Skeletal muscle cell (primary cell): ENCODE data around the gene MYO1C.
"Not testable (repeated sequence)": the region's sequence is repeated elsewhere in the genome, so short reads cannot be mapped to it uniquely, and the experiment has no call there.

ENCODE experiments used
- DNase-seq: peaks from one replicate; pipeline ENCODE4 v3.0.0-alpha.2; 2010; ENCODE audit warnings: low read depth
- H3K4me3 ChIP-seq: 2 replicates; pipeline ENCODE4 v1.5.1; 2011; ENCODE audit warnings: low read depth, mild to moderate bottlenecking, control low read depth, low read length, moderate library complexity

MYO1C gene, protein sequence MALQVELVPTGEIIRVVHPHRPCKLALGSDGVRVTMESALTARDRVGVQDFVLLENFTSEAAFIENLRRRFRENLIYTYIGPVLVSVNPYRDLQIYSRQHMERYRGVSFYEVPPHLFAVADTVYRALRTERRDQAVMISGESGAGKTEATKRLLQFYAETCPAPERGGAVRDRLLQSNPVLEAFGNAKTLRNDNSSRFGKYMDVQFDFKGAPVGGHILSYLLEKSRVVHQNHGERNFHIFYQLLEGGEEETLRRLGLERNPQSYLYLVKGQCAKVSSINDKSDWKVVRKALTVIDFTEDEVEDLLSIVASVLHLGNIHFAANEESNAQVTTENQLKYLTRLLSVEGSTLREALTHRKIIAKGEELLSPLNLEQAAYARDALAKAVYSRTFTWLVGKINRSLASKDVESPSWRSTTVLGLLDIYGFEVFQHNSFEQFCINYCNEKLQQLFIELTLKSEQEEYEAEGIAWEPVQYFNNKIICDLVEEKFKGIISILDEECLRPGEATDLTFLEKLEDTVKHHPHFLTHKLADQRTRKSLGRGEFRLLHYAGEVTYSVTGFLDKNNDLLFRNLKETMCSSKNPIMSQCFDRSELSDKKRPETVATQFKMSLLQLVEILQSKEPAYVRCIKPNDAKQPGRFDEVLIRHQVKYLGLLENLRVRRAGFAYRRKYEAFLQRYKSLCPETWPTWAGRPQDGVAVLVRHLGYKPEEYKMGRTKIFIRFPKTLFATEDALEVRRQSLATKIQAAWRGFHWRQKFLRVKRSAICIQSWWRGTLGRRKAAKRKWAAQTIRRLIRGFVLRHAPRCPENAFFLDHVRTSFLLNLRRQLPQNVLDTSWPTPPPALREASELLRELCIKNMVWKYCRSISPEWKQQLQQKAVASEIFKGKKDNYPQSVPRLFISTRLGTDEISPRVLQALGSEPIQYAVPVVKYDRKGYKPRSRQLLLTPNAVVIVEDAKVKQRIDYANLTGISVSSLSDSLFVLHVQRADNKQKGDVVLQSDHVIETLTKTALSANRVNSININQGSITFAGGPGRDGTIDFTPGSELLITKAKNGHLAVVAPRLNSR

DNA sequence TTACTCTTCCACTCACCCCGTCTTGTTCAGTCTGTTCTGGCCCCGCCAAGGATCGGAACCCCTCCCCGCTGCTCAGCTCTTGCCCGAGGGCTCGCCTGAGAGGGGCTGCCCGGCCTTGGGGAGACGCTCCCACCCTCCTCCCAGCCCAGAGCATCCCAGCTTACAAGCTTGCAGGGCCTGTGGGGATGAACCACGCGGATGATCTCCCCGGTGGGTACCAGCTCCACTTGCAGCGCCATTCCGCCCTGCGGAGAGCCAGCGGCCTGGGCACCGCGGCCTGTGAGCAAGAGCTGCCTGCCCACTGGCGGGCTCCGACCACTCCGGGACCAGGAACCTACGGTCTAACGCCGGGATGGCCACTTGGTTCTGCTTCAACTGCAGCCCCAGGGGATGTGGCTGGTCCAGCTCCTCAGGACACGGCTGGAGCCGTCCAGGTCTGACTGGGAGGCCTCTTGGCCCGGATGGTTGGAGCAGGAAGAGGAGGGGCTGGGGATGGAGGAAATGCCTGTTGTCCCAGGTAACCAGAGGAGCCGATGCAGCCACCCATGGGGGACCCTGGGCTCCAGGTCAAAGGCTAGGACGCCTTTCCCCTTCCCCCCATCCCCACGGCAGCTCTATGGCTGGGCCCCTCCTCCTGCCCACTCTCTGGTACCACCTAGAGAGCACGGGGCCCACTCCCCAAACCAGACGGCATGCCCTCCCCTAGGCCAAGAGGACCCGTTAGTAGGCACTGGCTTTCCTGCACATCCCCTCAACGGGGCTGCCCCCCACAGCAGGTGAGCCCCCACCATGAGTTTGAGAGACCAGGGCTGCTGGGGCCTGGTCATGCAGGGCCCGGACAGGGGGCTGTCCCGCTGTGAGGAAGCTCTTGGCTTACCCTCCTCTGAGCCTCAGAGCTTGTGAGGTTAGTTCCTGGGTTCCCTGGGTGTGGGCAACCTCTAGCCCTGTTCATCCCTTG is at the start of gene MYO1C:
Gene MYO1C (minus strand): TSS at position 438 of the 958 bp plus-strand sequence. CDS start 199 bp downstream, at position 239.
- no peak for DNase-seq
- H3K4me3 ChIP-seq, result peak within 1 kb of the TSS; percentile 52

DNA sequence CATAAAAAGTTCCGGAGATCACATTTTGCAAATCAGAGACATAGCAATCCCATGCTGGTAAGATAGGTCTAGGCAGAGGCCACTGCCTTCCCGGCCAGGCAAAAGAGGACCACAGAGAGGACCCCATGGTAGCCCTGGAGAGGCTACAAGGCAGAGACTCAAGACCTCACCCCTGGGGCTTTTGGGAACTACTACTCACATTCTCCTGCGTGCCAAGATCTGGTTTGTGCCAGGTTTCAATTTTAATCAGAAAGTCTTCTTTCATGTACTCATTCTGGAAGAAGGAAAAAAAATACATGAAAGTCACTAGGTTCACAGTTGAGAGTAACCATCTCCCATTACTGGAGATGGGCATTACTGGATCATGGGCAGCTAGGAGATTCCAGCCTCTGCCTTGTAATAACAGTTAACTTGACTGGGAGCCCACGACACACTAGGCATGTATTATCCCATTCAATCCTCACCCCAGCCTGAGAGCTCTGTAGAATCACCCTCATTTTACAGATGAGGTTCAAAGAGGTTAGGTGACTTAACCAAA is 49.0 kb upstream of the MYO1C start:
- H3K4me3 ChIP-seq, result no peak overlapping the region
- DNase-seq, result no peak

DNA sequence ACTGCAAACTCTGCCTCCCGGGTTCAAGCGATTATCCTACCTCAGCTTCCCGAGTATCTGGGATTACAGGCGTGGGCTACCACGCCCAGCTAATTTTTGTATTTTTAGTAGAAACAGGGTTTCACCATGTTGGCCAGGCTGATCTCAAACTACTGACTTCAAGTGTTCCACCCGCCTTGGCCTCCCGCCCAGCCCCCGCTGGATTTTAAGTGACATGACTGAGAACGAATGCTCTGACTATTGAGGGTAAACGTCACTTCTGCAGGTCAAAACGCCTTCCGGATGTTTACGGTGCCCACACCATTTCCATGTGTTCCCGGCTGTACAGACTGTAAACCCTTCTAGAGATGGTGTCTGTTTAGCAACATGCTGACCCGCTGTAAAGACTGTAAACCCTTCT is 47.3 kb upstream of the MYO1C start:
- H3K4me3 ChIP-seq, result no peak overlapping the region
- DNase-seq, result no peak

DNA sequence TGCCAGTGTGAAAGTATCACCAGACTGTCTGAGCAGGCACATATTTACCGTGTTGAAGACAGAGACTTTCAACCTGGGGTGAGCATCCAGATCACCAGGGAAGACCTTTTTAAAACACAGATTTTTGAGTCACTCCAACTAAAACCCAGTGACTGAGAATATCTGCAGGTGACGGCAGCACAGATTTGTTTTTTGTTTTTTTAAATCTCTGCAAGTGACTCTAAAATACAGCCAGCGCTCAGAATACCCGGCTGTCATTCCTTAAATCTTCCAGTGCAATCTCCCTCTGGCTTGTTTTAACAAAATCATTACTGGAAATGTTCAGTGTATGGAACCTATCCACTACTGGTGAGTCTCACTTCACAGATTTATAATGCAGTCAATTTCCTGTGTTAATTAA is 43.3 kb upstream of the MYO1C start:
- H3K4me3 ChIP-seq, result no peak overlapping the region
- DNase-seq, result no peak

DNA sequence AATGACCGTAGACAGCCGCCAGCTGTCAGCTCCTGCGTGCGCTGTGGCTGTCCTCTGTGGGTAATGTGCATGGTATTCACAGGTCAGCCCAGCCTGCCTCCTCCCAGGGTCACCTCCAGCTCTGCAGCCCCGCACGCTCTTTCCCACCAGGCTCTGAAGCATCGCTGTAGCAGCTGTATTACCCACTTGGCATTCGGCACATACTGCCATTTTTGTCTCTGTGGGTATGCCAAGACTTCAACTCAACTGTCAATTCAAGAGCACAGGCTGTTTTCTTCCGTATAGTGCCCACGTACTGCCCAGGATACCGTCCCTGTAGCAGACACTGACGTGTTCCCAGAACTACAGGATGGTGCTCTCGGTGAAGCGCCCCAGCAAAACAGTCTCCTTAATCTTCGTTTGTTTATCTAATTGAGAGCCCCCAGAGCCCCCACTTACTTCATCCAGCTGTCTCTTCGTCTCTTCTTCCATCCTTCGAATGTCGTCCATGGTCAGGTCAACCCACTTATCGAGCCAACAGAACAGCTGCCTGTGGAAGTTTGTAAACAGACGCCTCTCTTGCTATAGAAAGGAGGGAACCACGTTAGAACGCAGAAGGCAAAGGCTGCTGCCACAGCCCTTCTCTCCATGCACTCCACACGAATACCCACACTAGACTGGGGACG is 41.3 kb upstream of the MYO1C start:
- no peak overlapping the region for H3K4me3 ChIP-seq
- no peak for DNase-seq

DNA sequence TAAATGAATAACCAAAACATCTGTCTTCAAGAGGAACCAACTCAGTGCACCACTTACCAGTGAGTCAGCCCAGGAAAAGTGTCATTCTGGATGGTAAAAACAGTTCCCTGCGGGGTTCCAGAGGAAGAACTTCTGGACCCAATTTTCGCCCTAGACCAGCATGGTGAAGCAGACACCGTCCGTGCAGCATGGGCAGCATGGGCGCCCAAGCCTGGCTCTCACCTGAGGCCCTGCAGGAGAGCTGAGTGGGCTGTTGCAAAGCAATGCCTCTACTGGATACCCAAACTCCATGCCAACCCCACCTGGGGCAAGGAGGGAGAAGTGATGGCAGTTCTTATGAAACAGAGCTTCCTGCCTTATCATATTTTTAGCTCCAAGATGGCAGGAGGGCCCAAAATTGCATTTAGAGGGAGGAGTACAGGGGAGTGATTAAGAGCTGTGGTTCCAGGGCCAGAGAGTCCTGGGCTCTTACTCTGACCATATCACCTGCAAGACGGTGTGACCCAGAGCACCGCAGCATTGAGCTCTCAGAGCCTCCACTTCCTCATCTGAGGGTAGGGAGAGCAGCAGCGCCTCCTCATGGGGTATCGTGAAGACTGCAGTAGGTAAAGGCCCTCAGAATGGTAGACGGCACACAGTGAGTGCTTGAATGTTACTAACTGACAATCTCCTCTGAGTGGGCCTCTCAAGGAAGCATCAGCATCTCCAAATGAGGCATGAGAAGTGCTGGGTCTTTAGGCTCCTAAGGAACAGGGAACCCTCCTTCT is 40.5 kb upstream of the MYO1C start:
- DNase-seq, result no peak
- H3K4me3 ChIP-seq, result no peak overlapping the region

DNA sequence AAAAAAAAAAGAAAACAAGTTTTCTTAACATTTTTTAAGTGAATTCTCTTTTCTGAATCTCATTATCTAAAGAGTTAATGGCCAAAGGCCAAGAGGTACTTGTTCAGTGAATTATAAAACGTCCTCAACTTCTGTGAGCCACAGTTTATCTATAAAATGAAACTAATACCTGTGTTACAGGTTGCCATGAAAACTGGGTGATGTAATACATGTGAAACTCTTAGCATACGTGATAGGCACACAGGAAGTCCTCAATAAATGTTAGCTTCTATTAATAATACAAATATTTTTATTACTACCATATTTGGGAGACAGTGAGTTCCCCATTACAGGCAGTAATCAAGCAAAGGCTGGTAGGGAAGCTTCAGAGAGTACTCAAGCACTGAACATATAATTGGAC is 37.4 kb upstream of the MYO1C start:
- H3K4me3 ChIP-seq, result no peak overlapping the region
- DNase-seq, result no peak

DNA sequence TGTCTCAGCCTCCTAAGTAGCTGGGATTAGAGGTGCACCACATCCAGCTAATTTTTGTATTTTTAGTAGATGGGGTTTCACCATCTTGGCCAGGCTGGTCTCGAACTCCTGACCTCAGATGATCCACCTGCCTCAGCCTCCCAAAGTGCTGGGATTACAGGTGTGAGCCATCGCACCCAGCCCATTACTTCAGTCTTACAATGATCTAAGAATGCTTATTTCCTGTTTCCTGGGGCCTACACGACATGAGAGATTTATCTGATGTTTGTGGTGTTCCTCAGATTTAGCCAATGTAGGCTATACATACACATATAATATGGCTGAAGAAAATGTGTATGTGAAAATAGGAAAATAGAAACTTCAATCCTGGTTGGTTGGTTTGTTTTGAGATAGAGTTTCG is 34.4 kb upstream of the MYO1C start:
- not testable (repeated sequence) for DNase-seq, H3K4me3 ChIP-seq

DNA sequence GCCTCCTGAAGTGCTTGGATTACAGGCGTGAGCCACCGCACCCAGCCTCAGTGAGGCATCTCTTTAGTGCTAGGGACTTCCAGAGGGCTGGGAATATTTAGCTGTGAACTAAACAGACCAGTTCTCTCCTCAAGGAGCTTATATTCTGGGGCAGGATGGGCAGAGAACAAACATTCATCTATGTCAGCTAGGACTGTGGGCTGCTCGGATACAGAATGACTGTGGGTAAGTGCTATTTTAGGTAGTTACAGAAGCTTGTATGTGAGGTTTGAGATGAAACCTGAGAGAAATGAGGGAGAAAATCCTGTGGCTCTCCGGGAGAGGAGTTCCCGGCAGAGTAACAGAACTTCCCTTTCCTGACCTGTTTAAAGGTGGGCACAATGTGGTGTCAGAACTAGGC is 30.1 kb upstream of the MYO1C start:
- H3K4me3 ChIP-seq, result no peak overlapping the region
- no peak for DNase-seq

DNA sequence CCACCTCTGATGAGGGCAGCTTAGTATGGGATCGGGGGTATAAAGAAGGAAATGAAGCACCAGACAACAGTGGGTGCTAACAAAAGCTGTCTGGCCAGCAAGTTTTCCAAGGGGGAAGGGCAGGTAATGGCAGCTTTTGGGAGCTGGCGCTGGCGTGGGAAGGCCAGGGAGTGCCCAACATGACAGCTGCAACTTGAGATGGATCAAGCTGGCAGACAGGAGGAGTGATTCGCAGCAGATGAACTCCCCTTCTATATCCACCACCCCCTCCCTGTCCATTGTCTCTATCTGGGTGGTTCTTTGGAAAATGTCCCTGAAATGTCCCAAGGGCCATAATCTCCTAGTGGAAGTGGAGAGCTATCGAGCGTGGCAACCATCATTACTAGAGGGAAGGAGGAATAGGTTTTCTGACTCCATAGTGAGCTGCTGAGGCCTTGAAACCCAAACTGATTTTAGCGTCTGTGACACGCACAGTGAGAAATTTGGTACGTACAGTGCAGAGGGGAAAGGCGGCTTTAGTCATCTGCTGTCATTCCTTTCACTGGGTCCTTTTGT is 28.7 kb upstream of the MYO1C start:
- DNase-seq, result no peak
- no peak overlapping the region for H3K4me3 ChIP-seq

DNA sequence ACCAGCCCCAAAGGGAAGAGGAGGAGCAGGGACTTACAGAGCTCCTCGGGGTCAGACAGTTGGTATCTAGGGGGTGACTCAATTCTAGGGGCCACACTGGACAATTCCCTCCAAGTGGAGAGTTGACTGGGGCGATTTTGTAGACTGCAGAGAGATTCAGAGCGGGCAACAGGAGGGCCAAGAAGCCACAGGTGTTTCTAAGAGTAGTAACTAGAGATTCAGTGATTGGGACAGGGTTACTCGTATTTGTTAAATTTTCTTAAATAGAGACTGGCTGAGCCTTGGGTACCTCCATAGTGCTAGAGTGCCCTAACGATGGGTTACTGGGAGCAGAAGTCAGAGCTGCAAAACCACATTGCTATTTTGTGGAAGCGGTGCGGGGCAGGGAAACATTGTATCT is 27.2 kb upstream of the MYO1C start:
- no peak overlapping the region for H3K4me3 ChIP-seq
- DNase-seq, result no peak

DNA sequence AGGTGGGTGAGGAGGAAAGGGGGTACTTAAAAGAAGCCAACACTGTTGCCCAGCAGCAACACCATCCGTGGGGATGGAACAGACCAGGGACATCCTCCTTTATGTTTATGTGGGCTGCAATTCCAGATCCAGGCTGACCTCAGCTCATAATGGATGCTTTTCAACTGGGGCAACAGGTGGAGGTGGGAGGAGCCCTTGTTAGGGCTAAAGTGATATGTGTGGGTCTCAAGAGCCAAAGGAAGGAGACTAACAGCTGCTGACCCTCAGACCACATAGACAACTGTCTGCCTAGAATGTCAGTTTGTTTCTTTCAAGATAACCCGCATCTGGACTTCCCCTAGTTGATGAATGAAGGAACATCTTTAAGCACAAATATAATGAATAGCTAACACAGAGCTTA is 25.9 kb upstream of the MYO1C start:
- DNase-seq, result peak; percentile 23
- H3K4me3 ChIP-seq, result no peak overlapping the region

DNA sequence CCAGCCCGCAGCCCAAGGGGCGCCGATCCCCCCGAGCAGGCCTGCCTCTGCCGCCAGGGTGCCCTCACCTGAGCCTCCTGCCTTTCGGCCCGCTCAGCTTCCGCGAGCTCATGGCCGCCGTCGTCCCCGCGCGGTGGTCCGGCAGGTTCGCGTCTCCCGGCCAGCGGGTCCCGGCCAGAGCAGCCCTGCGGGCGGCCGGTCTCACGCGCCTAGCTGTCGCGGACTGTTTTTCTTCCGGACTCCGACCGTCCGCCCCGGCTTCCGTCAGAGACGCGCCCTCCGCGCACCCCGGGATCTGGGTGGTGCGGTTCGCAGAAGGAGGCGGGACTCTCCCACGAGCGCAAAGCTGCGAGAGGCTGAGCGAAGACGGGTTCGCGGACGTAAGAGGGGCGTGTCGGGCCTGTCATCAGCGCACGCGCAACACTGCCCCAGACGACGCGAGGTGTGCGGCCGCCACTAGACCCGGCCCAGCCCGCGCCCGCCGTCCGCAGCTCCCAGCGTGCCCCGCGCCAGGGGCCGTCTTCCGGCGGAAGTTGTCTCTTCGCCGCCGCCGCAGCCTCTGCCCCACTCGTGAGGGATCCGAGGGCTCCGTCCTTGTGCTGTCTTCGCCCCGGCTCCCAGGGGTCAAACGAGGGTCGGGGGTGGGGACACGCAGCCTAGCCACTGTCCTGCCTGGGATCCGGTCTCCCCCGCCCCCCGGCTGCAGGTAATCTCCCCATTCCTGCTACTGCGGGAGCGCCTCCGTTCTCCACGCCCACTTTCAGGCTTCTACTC is 24.1 kb upstream of the MYO1C start, which contains the start of gene INPP5K:
Gene INPP5K (minus strand): TSS at position 225 of the 774 bp plus-strand sequence. CDS start 113 bp downstream, at position 112.
- DNase-seq, result peak; percentile 94
- H3K4me3 ChIP-seq, result peak within 1 kb of the TSS; percentile 97

DNA sequence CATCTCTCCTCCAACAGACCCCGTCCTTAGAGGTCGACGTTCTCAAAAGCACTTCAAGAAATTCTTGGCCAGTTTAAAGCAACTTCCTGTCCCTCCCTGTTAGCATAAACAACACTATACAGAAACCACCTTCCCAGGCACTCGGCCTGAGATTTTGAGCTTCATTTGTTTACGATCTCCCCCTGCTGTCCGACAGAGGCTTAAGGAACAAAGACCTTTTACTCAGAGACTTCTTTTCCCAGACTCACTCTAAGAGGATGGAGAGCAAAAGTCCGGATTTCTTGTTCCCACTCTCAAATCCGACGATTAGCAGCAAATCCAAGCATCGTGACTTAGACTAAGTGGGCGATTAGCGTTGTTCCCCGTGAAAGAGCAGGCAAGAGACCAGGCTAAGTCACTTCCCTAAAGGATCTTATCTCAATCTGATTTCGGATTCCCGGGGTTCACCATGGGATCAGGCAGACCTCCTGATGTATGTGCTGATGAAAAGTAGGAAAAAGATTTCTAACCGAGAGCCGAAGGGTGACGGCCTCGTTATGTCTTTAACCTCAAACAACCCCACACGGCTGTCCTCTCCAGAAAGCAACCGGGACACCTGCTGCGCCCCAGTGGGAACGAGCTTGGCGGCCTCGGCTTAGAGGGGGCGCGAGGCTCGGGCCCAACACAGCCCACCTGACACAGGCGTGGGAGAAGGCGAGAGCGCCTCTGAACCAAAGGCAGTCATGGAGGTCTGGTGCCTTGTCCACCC is 23.3 kb upstream of the MYO1C start:
- peak; percentile 58 for DNase-seq
- peak overlapping the region; percentile 97 for H3K4me3 ChIP-seq

DNA sequence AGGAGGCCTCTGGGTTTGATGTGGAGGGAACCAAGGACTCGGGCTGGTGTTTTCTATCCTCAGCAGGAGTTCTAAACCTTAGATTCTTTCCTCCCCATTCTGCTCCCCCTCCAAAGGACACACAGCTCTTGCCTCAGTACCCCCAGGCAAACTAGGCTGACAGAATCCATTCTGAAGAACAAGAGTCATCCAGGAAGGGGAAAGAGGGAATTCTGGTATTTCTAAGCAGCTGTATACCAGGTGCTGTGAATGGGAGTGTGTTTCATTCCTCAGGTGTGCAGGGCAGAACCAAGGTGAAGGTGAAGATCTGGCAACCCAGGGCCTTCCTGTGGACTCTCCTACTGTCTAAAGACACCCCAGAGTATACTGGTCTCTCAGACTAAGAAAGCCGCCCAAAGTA is 19.9 kb upstream of the MYO1C start:
- H3K4me3 ChIP-seq, result no peak overlapping the region
- DNase-seq, result no peak

DNA sequence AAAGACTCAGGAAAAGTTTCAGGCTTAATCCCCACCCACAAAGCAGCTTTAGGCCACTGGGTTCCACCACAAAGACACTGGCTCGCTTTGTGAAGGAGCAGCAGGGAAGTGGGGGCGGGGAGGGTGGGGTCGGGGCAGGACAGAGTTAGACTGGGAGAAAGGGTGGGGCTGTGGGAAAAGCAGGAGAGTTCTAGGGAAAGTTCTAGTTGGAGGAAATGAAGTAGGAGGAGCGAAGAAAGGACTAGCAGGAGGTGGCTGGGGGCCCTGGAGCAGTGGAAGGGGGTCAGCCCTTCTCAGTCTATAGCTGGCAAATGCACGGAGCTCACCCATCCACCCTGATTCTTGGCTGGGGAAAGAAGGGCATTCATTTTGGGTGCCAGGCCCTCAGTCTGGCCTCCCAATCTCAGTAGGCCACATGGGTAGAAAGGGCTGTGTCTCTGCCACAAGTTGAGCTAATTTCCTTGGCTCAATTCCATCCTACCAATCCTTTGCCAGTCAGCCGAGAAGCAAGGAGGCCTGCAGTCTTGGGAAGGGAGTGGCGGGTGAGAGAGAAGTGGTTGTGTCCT is 19.4 kb upstream of the MYO1C start:
- no peak overlapping the region for H3K4me3 ChIP-seq
- no peak for DNase-seq
